ENCODE data around the gene DST. TPM values are rescaled to one million over a fixed set of nuclear protein-coding genes. Genes with fewer than 3 reads are reported as not detected.

The DST gene
- total RNA-seq, 2 donors from 2014 or later = 443 to 489 TPM

DNA sequence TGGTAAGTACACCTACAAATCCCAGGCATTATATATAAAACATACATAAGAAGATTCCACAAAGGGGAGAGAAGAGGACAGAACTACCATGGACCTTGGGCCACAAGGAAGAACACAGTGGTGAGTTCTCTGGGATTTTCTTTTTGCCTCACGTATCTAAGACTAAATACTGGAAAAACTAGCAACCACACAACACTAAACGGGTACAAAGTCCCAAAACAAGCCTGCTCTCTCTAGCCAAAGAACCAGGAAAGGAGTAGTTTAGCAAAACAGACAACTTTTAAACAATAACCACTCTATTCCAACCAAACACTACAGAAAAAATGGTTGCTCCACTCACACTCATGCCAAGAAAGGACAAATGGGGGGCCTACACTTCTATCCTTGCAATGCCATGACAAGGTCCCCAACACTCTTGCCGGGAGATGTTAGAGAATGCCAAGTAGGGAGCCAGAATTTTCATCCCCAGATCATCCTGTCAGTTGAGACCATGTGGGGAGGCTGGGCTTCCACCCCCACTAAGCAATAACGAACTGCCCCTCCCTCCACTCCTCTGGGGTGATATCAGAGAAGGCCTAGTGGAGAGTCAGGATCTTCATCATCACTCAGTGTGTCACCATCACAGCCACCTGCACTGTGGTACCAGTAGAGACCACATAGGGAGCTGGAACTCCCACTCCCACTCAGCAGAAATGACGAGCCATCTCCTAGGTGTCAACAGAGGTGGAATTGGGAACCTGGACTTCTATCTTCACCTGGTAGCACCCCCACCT, 123.5 kb downstream of the DST start:
- Histone ChIP-seq H3K27me3 (replicated peaks; ENCODE audit: insufficient read depth) (no peaks in the 10 kb centered on the region), H3K9me3 (no peaks in the 10 kb centered on the region), H3K36me3 (peaks cover 15% of the 10 kb centered on the region), H3K4me3 (no peak overlapping the region), H3K27ac (no peak overlapping the region), H3K4me1 (ENCODE audit: control insufficient read depth in 1 of 2, low read depth in 2 of 2) (peaks cover 20 to 62% of the 10 kb centered on the region in 2 donors)
- TF ChIP-seq, protein P1, sequence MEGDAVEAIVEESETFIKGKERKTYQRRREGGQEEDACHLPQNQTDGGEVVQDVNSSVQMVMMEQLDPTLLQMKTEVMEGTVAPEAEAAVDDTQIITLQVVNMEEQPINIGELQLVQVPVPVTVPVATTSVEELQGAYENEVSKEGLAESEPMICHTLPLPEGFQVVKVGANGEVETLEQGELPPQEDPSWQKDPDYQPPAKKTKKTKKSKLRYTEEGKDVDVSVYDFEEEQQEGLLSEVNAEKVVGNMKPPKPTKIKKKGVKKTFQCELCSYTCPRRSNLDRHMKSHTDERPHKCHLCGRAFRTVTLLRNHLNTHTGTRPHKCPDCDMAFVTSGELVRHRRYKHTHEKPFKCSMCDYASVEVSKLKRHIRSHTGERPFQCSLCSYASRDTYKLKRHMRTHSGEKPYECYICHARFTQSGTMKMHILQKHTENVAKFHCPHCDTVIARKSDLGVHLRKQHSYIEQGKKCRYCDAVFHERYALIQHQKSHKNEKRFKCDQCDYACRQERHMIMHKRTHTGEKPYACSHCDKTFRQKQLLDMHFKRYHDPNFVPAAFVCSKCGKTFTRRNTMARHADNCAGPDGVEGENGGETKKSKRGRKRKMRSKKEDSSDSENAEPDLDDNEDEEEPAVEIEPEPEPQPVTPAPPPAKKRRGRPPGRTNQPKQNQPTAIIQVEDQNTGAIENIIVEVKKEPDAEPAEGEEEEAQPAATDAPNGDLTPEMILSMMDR (IDR thresholded peaks at IDR 0.05) = no peak
- DNase-seq (ENCODE audit: low spot score) (no peak), ATAC-seq (ENCODE audit: insufficient number of reproducible peaks, low FRiP score, low read depth) (no peak)

- TF ChIP-seq, protein P1 (IDR thresholded peaks at IDR 0.05) = no peak
- H3K4me3 ChIP-seq = no peak overlapping the region
- H3K36me3 ChIP-seq = peaks cover 5% of the 10 kb centered on the region
- DNase-seq (ENCODE audit: low spot score) (no peak), ATAC-seq (ENCODE audit: insufficient number of reproducible peaks, low FRiP score, low read depth) (no peak)
- H3K27ac ChIP-seq = peak overlapping the region; percentile 4 to 13
- no peaks in the 10 kb centered on the region for H3K27me3 ChIP-seq (replicated peaks; ENCODE audit: insufficient read depth)
- H3K9me3 ChIP-seq = no peaks in the 10 kb centered on the region
- H3K4me1 ChIP-seq (ENCODE audit: control insufficient read depth in 1 of 2, low read depth in 2 of 2) = peaks cover 24 to 61% of the 10 kb centered on the region in 2 donors
Measured at GRCh38 chr6:56517155-56517745, 125.4 kb downstream of the DST start.

DNA sequence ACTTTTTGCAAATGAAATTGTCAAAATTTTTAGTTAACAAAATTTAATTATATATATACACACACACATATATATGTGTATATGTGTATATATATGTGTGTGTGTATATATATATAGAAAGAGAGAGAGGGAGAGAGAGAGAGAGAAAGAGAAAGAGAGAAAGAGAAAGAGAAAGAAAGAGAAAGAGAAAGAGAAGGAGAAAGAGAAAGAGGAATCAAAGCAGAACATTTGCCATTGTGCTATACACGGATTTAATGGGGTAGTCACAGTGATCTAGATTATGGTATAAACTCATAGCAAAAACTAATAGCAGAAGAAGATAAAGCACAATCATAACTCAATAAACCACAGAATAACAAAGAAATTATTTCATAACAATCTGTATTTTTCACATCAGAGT, 126.7 kb downstream of the DST start:
- peaks cover 5% of the 10 kb centered on the region for H3K36me3 ChIP-seq
- H3K4me1 ChIP-seq (ENCODE audit: control insufficient read depth in 1 of 2, low read depth in 2 of 2) = peaks cover 28 to 55% of the 10 kb centered on the region in 2 donors
- TF ChIP-seq, protein P1 (IDR thresholded peaks at IDR 0.05) = no peak

GRCh38 chr6:56515081-56515905, 127.4 kb downstream of the DST start:
- no peaks in the 10 kb centered on the region for H3K9me3 ChIP-seq
- H3K4me1 ChIP-seq (ENCODE audit: control insufficient read depth in 1 of 2, low read depth in 2 of 2) = peaks cover 28 to 58% of the 10 kb centered on the region in 2 donors
- H3K4me3 ChIP-seq = no peak overlapping the region
- H3K36me3 ChIP-seq = peaks cover 4% of the 10 kb centered on the region
- TF ChIP-seq, protein P1 (IDR thresholded peaks at IDR 0.05) = no peak
- no peaks in the 10 kb centered on the region for H3K27me3 ChIP-seq (replicated peaks; ENCODE audit: insufficient read depth)
- no peak for ATAC-seq (ENCODE audit: insufficient number of reproducible peaks, low FRiP score, low read depth)
- no peak for DNase-seq (ENCODE audit: low spot score)
- H3K27ac ChIP-seq = peak overlapping the region; percentile 52 to 70

More for the DNA sequence above, 126.7 kb downstream of the DST start:
- no peak overlapping the region for H3K4me3 ChIP-seq
- ATAC-seq (ENCODE audit: insufficient number of reproducible peaks, low FRiP score, low read depth) (no peak), DNase-seq (ENCODE audit: low spot score) (no peak)
- H3K27me3 ChIP-seq (replicated peaks; ENCODE audit: insufficient read depth) = no peaks in the 10 kb centered on the region
- peak overlapping the region in 1 of 2 donors; percentile 52 for H3K27ac ChIP-seq
- no peaks in the 10 kb centered on the region for H3K9me3 ChIP-seq

GRCh38 chr6:56514395-56514794, 128.3 kb downstream of the DST start:
- no peak for DNase-seq (ENCODE audit: low spot score)
- Histone ChIP-seq H3K36me3 (peaks cover 3% of the 10 kb centered on the region), H3K27ac (peak overlapping the region; percentile 23 to 70), H3K4me1 (ENCODE audit: control insufficient read depth in 1 of 2, low read depth in 2 of 2) (peaks cover 28 to 58% of the 10 kb centered on the region in 2 donors), H3K9me3 (no peaks in the 10 kb centered on the region), H3K27me3 (replicated peaks; ENCODE audit: insufficient read depth) (no peaks in the 10 kb centered on the region), H3K4me3 (no peak overlapping the region)
- ATAC-seq (ENCODE audit: insufficient number of reproducible peaks, low FRiP score, low read depth) = peak; percentile 93
- TF ChIP-seq, protein P1 (IDR thresholded peaks at IDR 0.05) = no peak

Measured in thoracic aorta (tissue), 2 donors.